ENCODE data around the gene CCAR1.
"Not testable (repeated sequence)": the region's sequence is repeated elsewhere in the genome, so short reads cannot be mapped to it uniquely, and the experiment has no call there.

The CCAR1 gene, protein sequence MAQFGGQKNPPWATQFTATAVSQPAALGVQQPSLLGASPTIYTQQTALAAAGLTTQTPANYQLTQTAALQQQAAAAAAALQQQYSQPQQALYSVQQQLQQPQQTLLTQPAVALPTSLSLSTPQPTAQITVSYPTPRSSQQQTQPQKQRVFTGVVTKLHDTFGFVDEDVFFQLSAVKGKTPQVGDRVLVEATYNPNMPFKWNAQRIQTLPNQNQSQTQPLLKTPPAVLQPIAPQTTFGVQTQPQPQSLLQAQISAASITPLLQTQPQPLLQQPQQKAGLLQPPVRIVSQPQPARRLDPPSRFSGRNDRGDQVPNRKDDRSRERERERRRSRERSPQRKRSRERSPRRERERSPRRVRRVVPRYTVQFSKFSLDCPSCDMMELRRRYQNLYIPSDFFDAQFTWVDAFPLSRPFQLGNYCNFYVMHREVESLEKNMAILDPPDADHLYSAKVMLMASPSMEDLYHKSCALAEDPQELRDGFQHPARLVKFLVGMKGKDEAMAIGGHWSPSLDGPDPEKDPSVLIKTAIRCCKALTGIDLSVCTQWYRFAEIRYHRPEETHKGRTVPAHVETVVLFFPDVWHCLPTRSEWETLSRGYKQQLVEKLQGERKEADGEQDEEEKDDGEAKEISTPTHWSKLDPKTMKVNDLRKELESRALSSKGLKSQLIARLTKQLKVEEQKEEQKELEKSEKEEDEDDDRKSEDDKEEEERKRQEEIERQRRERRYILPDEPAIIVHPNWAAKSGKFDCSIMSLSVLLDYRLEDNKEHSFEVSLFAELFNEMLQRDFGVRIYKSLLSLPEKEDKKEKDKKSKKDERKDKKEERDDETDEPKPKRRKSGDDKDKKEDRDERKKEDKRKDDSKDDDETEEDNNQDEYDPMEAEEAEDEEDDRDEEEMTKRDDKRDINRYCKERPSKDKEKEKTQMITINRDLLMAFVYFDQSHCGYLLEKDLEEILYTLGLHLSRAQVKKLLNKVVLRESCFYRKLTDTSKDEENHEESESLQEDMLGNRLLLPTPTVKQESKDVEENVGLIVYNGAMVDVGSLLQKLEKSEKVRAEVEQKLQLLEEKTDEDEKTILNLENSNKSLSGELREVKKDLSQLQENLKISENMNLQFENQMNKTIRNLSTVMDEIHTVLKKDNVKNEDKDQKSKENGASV

DNA sequence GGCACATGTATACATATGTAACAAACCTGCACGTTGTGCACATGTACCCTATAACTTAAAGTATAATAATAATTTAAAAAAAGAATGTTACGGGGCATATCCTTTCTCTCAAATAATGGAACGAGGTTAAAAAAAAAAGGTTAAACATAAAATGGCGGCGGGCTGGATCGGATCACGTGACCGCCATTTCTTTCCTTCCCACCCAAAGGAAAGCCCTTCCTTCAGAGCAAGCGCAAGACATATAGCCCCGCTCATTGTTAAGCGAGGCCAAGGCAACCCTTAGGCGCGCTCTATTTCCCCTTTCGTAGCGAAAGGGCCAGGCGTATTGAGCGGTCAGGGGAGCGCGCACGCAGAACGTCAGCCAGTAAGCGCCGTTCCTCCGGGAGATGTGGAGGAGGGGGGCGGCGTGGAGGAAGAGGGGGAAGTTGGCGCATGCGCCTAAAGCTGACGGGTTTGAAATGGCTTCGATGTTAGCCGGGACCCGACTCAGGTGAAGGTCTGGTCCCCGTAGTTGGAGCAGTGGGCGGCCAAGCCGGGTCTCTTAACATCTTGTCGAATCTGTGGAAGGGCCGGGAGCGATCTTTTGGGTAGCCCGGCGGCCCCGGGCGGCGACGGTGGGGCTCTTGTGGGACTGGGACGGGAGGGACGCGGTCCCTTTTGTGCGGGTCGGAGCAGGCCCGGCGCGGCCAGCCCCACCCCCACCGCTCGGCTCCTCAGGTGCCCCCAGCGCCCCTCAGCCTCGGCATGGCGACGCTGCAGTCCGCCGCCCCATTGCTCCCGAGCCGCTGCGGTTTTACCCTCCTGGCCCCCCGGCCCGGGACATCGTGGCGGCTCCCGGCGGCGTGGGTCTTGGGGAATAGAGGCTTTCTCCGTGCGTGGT lies at the start of gene CCAR1:
CCAR1 (plus strand) TSS at position 447 of the 880 bp plus-strand sequence. CDS start 1,266 bp downstream, outside the sequence.
- DNase-seq, result peak; percentile 97 to 98

DNA sequence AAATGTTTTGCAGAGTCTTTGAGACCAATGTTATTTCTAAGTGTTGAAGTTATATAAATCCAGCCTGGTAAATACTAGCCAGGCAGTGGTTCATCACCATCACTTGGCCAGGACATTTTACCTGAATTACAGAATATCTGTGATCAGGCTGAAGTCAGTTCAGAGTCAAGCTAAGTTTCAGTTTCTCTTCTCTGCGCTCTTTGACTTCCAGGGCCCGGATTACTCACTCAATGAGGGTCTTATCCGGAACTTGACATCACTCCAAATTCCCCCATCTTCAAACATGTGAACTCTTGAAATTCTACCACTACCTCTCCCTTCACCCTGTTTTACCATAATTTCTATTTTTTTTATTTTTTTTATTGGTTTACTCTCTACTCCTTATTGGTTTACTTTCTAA lies 36.6 kb upstream of the CCAR1 start:
- DNase-seq, result no peak

DNA sequence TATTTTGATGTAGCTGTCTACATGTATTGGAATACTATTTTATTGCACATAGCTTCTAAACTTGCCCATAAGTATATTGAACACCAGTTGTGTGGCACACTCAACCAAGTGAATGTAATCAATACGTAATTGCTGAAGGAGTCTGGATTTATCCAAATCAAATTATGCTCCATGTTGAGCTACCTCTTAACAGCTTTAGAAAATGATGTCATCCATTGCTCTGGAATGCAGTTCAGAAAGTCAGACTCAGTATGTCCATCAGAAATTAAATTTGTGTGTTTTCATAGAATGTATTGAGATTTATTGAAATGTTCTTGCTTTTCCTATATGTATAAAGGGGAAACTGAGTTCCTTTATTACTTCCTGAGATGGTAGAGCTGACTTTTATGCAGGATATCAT lies 25.0 kb upstream of the CCAR1 start:
- no peak for DNase-seq

DNA sequence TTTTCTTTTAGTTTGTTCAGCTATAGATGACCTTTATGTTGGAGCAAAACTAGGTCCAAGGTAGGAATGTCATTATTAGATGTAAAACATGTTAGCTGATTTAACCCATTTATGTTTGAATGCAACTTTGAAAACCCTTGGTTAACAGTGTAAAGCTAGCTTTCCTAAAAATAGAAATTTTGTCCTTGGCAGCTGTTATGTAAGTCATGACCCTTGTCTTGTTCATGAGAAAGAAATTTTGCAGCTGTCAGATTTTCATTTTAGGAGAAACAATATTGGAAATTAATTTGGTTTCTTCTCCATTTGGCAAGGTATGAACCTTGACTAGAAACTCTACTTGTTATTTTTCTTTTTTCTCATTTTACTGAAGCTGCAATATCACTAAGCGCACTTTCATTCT lies 23.9 kb upstream of the CCAR1 start:
- no peak for DNase-seq

DNA sequence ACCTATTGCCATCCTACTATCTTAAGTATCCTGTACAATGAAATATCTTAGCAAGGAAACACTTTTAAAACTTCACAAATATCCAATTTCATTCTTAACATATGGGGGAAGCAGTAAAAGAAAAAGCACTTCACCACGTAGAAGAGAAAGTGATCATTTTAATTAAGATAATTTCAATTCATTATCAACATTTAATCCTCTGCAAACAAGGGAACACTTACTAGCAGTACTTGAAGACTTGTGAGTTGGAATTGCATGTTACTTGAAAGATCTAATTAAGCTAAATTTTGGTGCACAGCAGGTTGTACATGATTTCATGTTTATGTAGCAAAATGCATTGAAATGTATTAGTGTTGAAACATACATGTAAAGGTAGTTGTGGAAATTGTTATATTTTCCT lies 20.8 kb upstream of the CCAR1 start:
- DNase-seq, result no peak

DNA sequence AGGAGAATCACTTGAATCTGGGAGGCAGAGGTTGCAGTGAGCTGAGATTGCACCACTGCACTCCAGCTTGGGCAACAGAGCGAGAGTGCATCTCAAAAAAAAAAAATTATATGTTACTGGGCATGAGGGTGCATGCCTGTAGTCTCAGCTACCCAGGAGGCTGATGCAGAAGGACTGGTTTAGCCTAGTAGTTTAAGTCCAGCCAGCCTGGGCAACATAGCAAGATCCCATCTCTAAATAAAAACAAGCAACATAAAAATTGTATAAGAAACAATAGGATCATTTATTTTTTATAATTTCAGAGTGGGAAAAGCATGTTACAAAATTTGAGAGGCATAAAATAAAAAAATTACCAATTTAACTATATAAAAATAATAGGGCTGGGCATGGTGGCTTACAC lies 15.5 kb upstream of the CCAR1 start:
- no peak for DNase-seq

DNA sequence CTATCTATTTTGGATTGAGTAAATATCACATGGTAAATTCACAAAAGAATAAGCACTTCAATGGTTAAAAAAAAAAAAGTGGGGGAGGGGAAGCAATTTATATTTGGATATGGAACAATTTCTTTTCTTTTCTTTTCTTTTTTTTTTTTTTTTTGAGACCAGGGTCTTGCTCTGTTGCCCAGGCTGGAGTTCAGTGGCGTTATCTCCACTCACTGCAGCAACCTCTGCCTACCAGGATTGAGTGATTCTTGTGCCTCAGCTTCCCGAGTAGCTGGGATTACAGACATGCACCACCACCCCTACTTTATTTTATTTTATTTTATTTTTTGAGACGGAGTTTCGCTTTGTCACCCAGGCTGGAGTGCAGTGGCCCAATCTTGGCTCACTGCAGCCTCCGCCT lies 12.1 kb upstream of the CCAR1 start:
- DNase-seq, result not testable (repeated sequence)

DNA sequence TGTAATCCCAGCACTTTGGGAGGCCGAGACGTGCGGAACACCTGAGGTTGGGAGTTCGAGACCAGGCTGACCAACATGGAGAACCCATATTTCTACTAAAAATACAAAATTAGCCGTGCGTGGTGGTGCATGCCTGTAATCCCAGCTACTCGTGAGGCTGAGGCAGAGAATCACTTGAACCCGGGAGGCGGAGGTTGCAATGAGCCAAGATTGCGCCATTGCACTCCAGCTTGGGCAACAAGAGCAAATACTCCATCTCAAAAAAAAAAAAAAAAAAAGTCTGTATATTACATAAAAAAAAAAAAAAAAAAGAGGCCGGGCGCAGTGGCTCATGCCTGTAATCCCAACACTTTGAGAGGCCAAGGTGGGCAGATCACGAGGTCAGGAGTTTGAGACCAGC lies 8.0 kb upstream of the CCAR1 start:
- DNase-seq, result not testable (repeated sequence)

DNA sequence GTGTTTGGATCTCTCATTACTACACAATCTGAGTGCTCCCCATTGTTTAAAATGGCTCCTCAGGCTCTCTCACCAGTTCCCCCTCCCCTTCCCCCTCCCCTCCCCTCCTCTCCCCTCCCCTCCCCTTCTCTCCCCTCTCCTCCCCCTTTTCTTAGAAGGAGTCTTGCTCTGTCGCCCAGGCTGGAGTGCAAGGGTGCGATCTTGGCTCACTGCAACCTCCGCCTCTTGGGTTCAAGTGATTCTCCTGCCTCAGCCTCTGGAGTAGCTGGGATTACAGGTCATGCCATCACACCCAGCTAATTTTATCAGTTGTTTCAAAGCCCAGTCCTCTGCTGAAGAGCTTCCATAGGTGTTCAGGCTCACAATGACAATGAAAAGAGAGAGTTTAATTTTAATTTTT lies 3.6 kb upstream of the CCAR1 start:
- DNase-seq, result no peak

DNA sequence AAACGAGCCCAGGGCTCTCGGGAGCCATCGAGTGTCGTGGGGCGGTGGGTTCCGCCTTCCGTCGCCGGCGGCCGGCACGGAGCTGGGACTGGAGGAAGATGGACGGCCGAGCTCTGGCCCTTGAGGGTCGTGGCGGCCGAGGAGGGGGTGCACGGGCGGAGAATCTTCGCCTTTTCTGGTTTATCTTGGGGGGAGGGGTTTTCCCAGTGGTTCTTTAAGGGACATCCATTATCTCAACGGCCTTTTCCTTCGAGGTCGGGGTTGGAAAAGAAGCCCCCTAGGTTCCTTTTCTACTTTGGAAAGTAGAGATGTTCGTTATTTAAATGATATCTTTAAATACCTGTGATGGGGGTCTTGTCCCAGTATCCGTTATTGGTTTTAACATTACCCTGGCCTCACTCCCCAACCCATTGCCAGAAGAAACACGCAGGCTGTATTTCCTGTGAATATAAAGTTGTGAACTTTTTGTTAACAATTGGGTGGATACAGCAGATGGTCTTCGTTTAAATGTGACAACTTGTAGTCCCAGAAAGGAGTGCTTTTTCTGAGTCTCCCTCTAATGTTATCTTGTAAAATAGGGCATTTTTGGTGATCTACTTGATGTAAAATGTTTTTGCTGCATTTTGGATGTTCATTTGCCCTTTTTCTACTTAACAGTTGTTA lies 765 bp downstream of the CCAR1 start:
- no peak for DNase-seq

DNA sequence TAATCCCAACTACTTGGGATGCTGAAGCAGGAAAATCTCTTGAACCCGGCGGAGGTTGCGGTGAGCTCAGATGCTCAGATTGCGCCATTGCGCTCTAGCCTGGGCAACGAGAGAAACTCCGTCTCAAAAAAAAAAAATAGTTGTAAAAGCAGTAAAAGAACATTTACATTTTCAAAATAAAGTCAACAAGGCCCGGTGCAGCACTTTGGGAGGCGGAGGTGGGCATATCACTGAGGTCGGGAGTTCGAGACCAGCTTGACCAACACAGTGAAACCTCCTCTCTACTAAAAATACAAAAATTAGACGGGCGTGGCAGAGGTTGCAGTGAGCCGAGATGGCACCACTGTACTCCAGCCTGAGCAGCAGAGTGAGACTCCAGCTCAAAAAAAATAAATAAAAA lies 4.0 kb downstream of the CCAR1 start:
- no peak for DNase-seq

DNA sequence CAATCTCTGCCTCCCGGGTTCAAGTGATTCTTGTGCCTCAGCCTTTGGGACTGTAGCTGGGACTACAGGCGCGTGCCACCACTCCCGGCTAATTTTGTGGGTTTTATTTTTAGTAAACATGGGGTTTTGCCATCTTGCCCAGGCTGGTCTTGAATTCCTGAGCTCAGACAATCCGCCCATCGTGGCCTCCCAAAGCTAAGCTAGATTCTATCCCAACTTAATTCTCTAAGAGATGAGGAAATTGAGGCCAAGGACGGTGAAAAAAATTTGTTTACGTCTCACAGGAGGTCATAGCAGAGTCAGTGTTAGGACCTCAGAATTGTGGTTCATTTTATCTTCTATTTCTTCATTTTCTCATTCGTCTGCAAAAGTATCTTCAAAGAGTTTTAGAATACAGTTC lies 6.1 kb downstream of the CCAR1 start:
- no peak for DNase-seq

DNA sequence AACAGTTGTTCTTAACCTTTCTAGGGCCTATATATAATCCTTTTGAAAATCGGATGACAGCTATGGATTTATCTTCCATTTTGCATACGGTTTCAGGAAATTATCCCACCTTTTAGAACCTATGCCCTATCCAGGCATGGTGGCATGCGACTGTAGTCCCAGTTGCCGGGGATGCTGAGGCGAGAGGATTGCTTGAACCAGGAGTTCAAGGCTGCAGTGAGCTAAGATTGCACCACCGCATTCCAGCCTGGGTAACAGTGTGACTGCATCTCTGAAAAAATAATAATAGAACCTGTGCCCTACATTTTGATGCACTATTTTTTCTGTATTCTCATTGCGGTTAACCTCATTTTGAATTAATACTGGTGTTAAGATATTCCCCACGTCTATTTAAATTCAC lies 11.6 kb downstream of the CCAR1 start:
- no peak for DNase-seq

DNA sequence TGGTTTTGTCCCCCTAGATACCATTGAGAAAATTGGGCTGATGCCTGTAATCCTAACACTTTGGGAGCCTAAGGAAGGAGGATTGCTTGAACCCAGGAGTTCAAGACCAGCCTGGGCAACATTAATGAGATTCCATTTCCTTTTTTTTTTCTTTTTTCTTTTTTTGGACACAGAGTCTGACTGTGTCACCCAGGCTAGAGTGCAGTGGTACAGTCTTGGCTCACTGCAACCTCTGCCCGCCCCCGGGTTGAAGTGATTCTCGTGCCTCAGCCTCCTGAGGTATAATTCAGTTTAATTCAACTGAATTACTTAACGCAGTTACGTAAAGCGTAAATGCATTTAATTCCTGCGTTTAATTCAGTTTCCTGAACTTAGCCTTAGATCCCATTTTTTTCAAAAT lies 13.3 kb downstream of the CCAR1 start:
- no peak for DNase-seq

DNA sequence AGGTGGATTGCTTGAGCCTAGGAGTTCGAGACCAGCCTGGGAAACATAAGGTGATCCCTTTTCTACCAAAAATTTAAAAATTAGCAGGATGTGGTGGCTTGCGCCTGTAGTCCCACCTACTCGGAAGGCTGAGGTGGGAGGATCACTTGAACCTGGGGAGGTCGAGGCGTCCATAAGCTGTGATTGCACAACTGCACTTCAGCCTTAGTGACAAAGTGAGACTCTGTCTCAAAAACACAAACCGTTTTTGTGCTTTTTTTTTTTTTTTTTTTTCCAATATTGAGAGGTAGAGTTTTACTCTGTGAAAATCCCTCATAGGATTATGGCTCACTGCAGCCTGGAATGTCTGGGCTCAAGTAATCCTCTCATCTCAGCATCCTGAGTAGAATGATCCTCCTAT lies 14.1 kb downstream of the CCAR1 start:
- no peak for DNase-seq

DNA sequence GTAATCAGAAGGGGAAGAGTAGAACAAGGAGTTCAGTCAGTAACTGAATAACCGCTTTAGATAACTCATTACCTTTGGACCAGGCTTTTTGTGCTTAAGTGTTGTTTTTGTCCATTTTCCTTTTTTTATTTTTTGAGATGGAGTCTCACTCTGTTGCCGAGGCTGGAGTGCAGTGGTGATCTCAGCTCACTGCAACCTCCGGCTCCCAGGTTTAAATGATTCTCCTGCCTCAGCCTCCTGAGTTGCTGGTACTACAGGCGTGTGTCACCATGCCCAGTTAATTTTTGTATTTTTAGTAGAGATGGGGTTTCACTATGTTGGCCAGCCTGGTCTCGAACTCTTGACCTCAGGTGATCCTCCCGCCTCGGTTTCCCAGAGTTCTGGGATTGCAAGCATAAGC lies 14.7 kb downstream of the CCAR1 start:
- DNase-seq, result not testable (repeated sequence)

DNA sequence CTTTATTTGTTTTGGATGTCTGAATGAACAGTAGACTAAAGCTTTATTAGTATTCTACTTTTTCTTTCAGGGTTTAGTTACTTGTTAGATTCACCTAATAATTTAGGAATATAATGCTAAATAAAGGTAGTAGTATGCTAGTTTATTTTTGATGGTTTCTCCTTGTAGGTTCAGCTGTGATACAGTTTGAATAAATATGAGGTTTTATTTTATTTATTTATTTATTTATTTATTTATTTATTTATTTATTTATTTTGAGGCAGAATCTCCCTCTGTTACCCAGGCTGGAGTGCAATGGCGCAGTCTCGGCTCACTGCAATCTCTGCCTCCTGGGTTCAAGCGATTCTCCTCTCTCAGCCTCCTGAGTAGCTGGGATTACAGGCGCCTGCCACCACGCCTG lies 19.6 kb downstream of the CCAR1 start:
- DNase-seq, result not testable (repeated sequence)

DNA sequence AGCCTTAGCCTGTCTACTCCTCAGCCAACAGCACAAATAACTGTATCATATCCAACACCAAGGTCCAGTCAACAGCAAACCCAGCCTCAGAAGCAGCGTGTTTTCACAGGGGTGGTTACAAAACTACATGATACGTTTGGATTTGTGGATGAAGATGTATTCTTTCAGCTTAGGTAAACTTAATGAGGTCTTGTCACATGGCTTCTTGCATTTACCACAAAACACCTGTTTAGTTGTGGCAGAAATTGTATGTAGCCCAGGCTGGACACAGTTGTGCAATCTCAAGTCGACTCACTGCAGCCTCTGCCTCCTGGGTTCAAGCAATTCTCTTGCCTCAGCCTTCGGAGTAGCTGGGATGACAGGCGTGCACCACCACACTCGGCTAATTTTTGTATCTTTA lies 21.4 kb downstream of the CCAR1 start:
- DNase-seq, result no peak

DNA sequence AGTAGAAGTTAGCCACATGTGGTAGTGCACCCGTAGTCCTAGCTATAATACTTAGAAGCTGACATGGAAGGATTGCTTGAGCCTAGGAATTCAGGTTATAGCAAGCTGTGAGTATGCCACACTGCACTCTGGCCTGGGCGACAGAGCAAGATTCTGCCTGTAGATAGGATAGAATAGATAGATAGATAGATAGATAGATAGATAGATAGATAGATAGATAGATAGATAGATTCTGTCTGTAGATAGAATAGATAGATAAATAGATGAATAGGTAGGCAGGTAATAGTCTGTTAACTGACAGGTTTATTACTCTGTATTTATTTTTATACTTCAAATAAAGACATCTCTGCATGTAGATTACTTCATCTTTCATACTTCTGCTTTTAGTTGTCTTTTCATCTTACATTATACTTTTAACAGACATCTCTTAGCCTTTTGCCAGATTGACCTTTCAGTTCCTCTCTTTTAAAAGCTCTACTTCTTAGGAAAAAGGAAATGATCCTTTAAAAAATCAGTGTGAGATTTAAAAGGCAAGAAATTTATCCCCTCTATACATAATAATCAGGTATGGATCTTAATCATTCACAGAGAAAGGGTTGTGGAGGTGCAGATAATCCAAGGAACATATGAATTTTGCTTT lies 31.8 kb downstream of the CCAR1 start:
- DNase-seq, result no peak

DNA sequence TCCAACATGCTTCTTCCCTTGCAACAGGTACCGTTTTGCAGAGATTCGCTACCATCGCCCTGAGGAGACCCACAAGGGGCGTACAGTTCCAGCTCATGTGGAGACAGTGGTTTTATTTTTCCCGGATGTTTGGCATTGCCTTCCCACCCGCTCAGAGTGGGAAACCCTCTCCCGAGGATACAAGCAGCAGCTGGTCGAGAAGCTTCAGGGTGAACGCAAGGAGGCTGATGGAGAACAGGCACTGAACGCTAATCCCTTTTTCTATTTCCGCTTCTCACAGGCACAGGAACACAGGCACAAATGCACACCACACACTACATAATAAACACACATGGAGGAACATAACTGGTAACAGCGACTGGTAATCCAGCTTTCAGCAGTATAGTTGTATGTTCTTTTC lies 35.2 kb downstream of the CCAR1 start:
- no peak for DNase-seq

DNA sequence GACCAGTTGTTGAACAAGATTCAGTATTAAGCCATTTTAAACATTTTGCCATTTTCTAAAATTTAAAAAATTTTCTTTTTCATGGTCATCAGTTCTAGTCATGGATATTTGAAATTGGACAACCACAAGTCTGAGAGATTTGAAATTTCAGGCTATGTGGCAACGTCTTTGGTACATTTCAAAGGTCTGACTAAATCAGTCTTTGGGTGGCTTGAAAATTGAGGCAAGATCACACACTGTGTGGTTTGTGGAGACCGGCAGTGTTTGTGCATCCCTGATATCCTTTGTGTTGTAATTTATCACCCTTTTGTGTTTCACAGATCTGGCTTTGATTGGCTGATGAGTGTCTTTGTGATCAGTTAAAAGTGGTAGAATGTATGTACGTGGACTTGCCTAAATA lies 35.7 kb downstream of the CCAR1 start:
- DNase-seq, result no peak
